Adrenal gland (tissue), 12 donors: ENCODE data around the gene PRR12. TPM values are rescaled to one million over a fixed set of nuclear protein-coding genes. Genes with fewer than 3 reads are reported as not detected.
"Not testable (repeated sequence)": the region's sequence is repeated elsewhere in the genome, so short reads cannot be mapped to it uniquely, and the experiment has no call there.

Experiments
- DNase-seq, 7 donors: peaks; one replicate each; pipeline ENCODE4 v3.0.0-alpha.2; 2019 to 2020
- H3K27ac ChIP-seq, 5 donors: fragments of 200-600 bp; sonication (generic) in 4 of 5; 1 replicate in 3 of 5; 2 replicates in 2 of 5; pipeline versions ENCODE4 v1.5.1 to v1.8.0; 2016 to 2020; ENCODE audit warnings: mild to moderate bottlenecking in 1 of 5
- H3K27me3 ChIP-seq: fragments of 200-600 bp; 2 replicates; pipeline ENCODE4 v1.8.0; 2021
- H3K36me3 ChIP-seq, 2 donors: fragments of 200-600 bp; replicated peaks in 1 of 2; 1 replicate in 1 of 2; 2 replicates in 1 of 2; pipeline versions ENCODE4 v1.5.1 to v1.8.0; 2018 to 2022
- H3K4me1 ChIP-seq, 2 donors: fragments of 200-600 bp; replicated peaks in 1 of 2; 1 replicate in 1 of 2; 2 replicates in 1 of 2; pipeline versions ENCODE4 v1.5.1 to v1.8.0; 2018 to 2021
- H3K4me3 ChIP-seq, 4 donors: fragments of 200-600 bp; sonication (generic) in 3 of 4; one replicate each; pipeline ENCODE4 v1.5.1; 2016 to 2018
- H3K9me3 ChIP-seq, 3 donors: fragments of 200-600 bp; sonication (generic) in 1 of 3; replicated peaks in 1 of 3; 1 replicate in 2 of 3; 2 replicates in 1 of 3; pipeline versions ENCODE4 v1.5.1 to v1.8.0; 2016 to 2021
- CTCF ChIP-seq, 6 experiments: fragments of 450-650 bp in 4 of 6; fragments of 200-600 bp in 2 of 6; sonication (generic) in 1 of 6; IDR thresholded peaks; 1 replicate in 5 of 6; 2 replicates in 1 of 6; pipeline versions ENCODE4 v1.5.1 to v1.8.0; 2016 to 2021; ENCODE audit warnings: antibody characterized with exemption in 6 of 6, mild to moderate bottlenecking in 2 of 6, moderate library complexity in 1 of 6
- POLR2A ChIP-seq, 2 donors: fragments of 450-650 bp; IDR thresholded peaks; one replicate each; pipeline ENCODE4 v1.6.1; 2017; ENCODE audit warnings: antibody characterized with exemption in 2 of 2, mild to moderate bottlenecking in 2 of 2, moderate library complexity in 1 of 2
- WGBS, 4 donors: extraction: QIAGEN DNeasy Blood & Tissue Kit in 2 of 4; methylation state at CpG; one replicate each; pipeline versions ENCODE4 v1.1.5 to v1.1.7; 2013 to 2017; 5-methylcytosine and 5-hydroxymethylcytosine counted together
- intact Hi-C, 2 donors: fragments of 100-400 bp; cut with DNase I; formaldehyde crosslinking; loops; one replicate each; pipeline versions ENCODE4 v1.14.1 to v1.15.0; 2022 to 2023
- polyA plus RNA-seq, 3 donors: library from polyadenylated mRNA; stranded (reverse); fragments of 200-250 nt in 2 of 3; fragments of 350-450 nt in 1 of 3; fragmentation: Illumina TruSeq in 1 of 3; extraction: RNeasy Lipid Tissue Mini Kit (QIAGEN cat#74804) in 1 of 3; gene quantifications; one replicate each; pipeline ENCODE4 v1.2.3, GENCODE V29; 2013 to 2014
- total RNA-seq, 9 donors: library from RNA; depleted of rRNA in 4 of 9; stranded (reverse); fragments of >200 nt in 4 of 9; fragments of 120-200 nt in 1 of 9; fragmentation: NEBNext Ultra II Directional in 1 of 9; extraction: Animal tissue kit (Norgen Biotek cat#: 25700) in 1 of 9; gene quantifications; one replicate each; pipeline versions ENCODE4 v1.1.0 to v1.2.4, GENCODE V29; 2013 to 2023
- donor health status: healthy with polysubstance abuse.
- donor health status: Bipolar disorder and iron deficiency.
- donor health status: DM: yes; HTN: yes; CAD: no.
- donor health status: DM: no; HTN: no; CAD: no.
- donor health status: DM: no; HTN: no; CAD: no.
- donor health status: DM: yes; HTN: yes; CAD: no.

Gene PRR12
- total and polyA plus RNA-seq, 12 donors = 2.9 to 49.8 (median 16.2) TPM

- Histone ChIP-seq H3K27ac (no peak overlapping the region), H3K4me3 (no peak overlapping the region), H3K36me3 (peaks cover 0 to 51% of the 10 kb centered on the region in 2 donors), H3K9me3 (no peaks in the 10 kb centered on the region), H3K4me1 (peaks cover 14 to 19% of the 10 kb centered on the region in 2 donors), H3K27me3 (no peaks in the 10 kb centered on the region)
- intact Hi-C loops = no loop called here
- WGBS, 4 donors = 86 to 97% (median 91%) methylated on average over 7 of the region's 7 CpGs
- DNase-seq = no peak
- no peak for TF ChIP-seq CTCF (IDR thresholded peaks at IDR 0.05)
- TF ChIP-seq POLR2A (IDR thresholded peaks at IDR 0.05) = no peak
Measured at GRCh38 chr19:49616945-49617344, 26.0 kb downstream of the PRR12 start.

- DNase-seq, H3K27me3 ChIP-seq, H3K4me3 ChIP-seq, intact Hi-C loops, H3K9me3 ChIP-seq, H3K27ac ChIP-seq: not testable (repeated sequence)
- peaks cover 0 to 55% of the 10 kb centered on the region in 2 donors for H3K36me3 ChIP-seq
- H3K4me1 ChIP-seq = peaks cover 12 to 16% of the 10 kb centered on the region in 2 donors
- WGBS, 4 donors = 88 to 95% (median 93%) methylated on average over 13 of the region's 13 CpGs
Measured at GRCh38 chr19:49617860-49618259, 26.9 kb downstream of the PRR12 start.

GRCh38 chr19:49624967-49625910, 34.3 kb downstream of the PRR12 start:
- Histone ChIP-seq H3K27ac (no peak overlapping the region), H3K4me3 (no peak overlapping the region), H3K9me3 (no peaks in the 10 kb centered on the region), H3K27me3 (no peaks in the 10 kb centered on the region), H3K4me1 (no peaks in the 10 kb centered on the region), H3K36me3 (peaks cover 0 to 35% of the 10 kb centered on the region in 2 donors)
- no peak for DNase-seq
- TF ChIP-seq CTCF (IDR thresholded peaks at IDR 0.05) (no peak), POLR2A (IDR thresholded peaks at IDR 0.05) (no peak)
- intact Hi-C loops = no loop called here
- 84 to 87% (median 84%) methylated on average over 10 to 27 of the region's 27 CpGs for WGBS, 4 donors

- peaks cover 0 to 34% of the 10 kb centered on the region in 2 donors for H3K36me3 ChIP-seq
- no peaks in the 10 kb centered on the region for H3K27me3 ChIP-seq
- no peak overlapping the region for H3K4me3 ChIP-seq
- intact Hi-C loops = no loop called here
- H3K9me3 ChIP-seq = no peaks in the 10 kb centered on the region
- no peak for DNase-seq
- peaks cover 0 to 6% of the 10 kb centered on the region in 2 donors for H3K4me1 ChIP-seq
- no peak for TF ChIP-seq CTCF (IDR thresholded peaks at IDR 0.05)
- TF ChIP-seq POLR2A (IDR thresholded peaks at IDR 0.05) = no peak
- WGBS, 4 donors = 89 to 96% (median 91%) methylated on average over 11 of the region's 11 CpGs
- no peak overlapping the region for H3K27ac ChIP-seq
Measured at GRCh38 chr19:49626226-49626625, 35.2 kb downstream of the PRR12 start.
